Naive thymus-derived CD8-positive, alpha-beta T cell (primary cell): ENCODE measurements around the gene ARIH2. TPM values are rescaled to one million over a fixed set of nuclear protein-coding genes. Genes with fewer than 3 reads are reported as not detected.

Experiments
- ATAC-seq, 2 donors: fragments of 150-1000 bp; cut with Tn5 transposase in 1 of 2; sonication (Bioruptor Pico), chemical (Tn5 transposase) in 1 of 2; 1 replicate in 1 of 2; 2 replicates in 1 of 2; pipeline ENCODE4 v1.10.0; 2021; ENCODE audit warnings: mild to moderate bottlenecking in 2 of 2, moderate library complexity in 2 of 2
- POLR2A ChIA-PET: fragments of 350-600 bp; sonication (Branson Sonifier 250); formaldehyde crosslinking; loops from one replicate; lab custom pipeline; 2021; ENCODE audit warnings: antibody characterized with exemption; lab: Charles Lee
- DNase-seq, 10 donors: peaks; one replicate each; pipeline versions ENCODE4 v3.0.0 to v3.0.0-alpha.2; 2020 to 2022
- H3K27ac Mint-ChIP-seq, 10 donors: one replicate each; pipeline ENCODE4 v1.8.0; 2020 to 2022; ENCODE audit warnings: mild to moderate bottlenecking in 10 of 10, mixed read lengths in 10 of 10, moderate library complexity in 4 of 10, inconsistent platforms in 1 of 10
- H3K27me3 Mint-ChIP-seq, 5 donors: one replicate each; pipeline ENCODE4 v1.8.0; 2021 to 2022; ENCODE audit warnings: mixed read lengths in 5 of 5
- H3K36me3 Mint-ChIP-seq, 3 donors: one replicate each; pipeline ENCODE4 v1.8.0; 2020 to 2022; ENCODE audit warnings: mixed read lengths in 3 of 3, mild to moderate bottlenecking in 2 of 3, inconsistent platforms in 1 of 3
- H3K4me1 Mint-ChIP-seq, 4 donors: one replicate each; pipeline ENCODE4 v1.8.0; 2021 to 2022; ENCODE audit warnings: mixed read lengths in 4 of 4
- H3K4me3 Mint-ChIP-seq, 10 donors: one replicate each; pipeline ENCODE4 v1.8.0; 2020 to 2022; ENCODE audit warnings: mild to moderate bottlenecking in 10 of 10, mixed read lengths in 10 of 10, moderate library complexity in 6 of 10, inconsistent platforms in 1 of 10
- H3K9me3 Mint-ChIP-seq, 9 donors: one replicate each; pipeline ENCODE4 v1.8.0; 2020 to 2022; ENCODE audit warnings: mixed read lengths in 9 of 9, mild to moderate bottlenecking in 3 of 9, inconsistent platforms in 1 of 9, moderate library complexity in 1 of 9
- microRNA-seq: library from miRNA; unstranded; fragments of <30 nt; microRNA quantifications from one replicate; pipeline ENCODE4 v1.2.0, GENCODE V29; 2022; ENCODE audit warnings: borderline microRNAs expressed
- polyA plus RNA-seq, 3 donors: library from polyadenylated mRNA; unstranded; fragments of 300-500 nt; fragmentation: Illumina TruSeq; gene quantifications; one replicate each; pipeline ENCODE4 v1.2.3, GENCODE V29; 2021
- total RNA-seq, 8 experiments: library from RNA in 2 of 8; stranded (reverse) in 2 of 8; gene quantifications; one replicate each; pipeline ENCODE4 v1.2.3 and lab custom pipeline; 2021 to 2026

Gene ARIH2
- total and polyA plus RNA-seq, 5 experiments from 2014 or later: 92.7 to 167 (median 119) TPM

- H3K36me3 Mint-ChIP-seq: peaks cover 0 to 78% (median 9%) of the 10 kb centered on the region in 3 donors
Observed at GRCh38 chr3:49035281-49035680, 116.6 kb downstream of the ARIH2 start.

More at GRCh38 chr3:49035281-49035680, 116.6 kb downstream of the ARIH2 start:
- DNase-seq (no peak), ATAC-seq (no peak)
- Mint-ChIP-seq H3K4me1 (peaks cover 0 to 11% (median 3%) of the 10 kb centered on the region in 4 donors), H3K9me3 (no peaks in the 10 kb centered on the region), H3K27me3 (no peaks in the 10 kb centered on the region), H3K27ac (peak overlapping the region in 2 of 10 donors; percentile 36 to 61), H3K4me3 (no peak overlapping the region)
- POLR2A ChIA-PET: no interaction called here

Small RNA genes within 50 kb of the gene (microRNA-seq; reads per million reads assigned to microRNA genes)
- gene MIR191 (12,871 reads per million, percentile 95 among the genes with 10 or more reads in this experiment), gene MIR425 (1,275 reads per million, percentile 86 among the genes with 10 or more reads in this experiment)

Other genes starting within 250 kb of the ARIH2 start
- gene NCKIPSD, start 232.9 kb upstream of the ARIH2 start, total RNA-seq: 10 to 100 TPM; 18.1 to 18.7 TPM
- 10 to 100 TPM in 1 of 3 donors, 1 to 10 TPM in 2; 8.1 to 14.2 (median 8.5) TPM for gene NCKIPSD, start 232.9 kb upstream of the ARIH2 start, polyA plus RNA-seq
- gene IP6K2, start 201.6 kb upstream of the ARIH2 start, total RNA-seq: 10 to 100 TPM; 88.1 to 91.5 TPM
- 10 to 100 TPM; 46.4 to 58.8 (median 51.4) TPM for gene IP6K2, start 201.6 kb upstream of the ARIH2 start, polyA plus RNA-seq
- 10 to 100 TPM; 37.3 to 40.5 TPM for gene PRKAR2A, start 71.0 kb upstream of the ARIH2 start, total RNA-seq
- gene PRKAR2A, start 71.0 kb upstream of the ARIH2 start, polyA plus RNA-seq: 10 to 100 TPM; 10.3 to 14.0 (median 11.0) TPM
- gene SLC25A20, start 20.0 kb upstream of the ARIH2 start, total RNA-seq: 10 to 100 TPM; 10.5 to 12.5 TPM
- gene SLC25A20, start 20.0 kb upstream of the ARIH2 start, polyA plus RNA-seq: 10 to 100 TPM; 13.7 to 44.6 (median 19.4) TPM
- gene P4HTM, start 71.4 kb downstream of the ARIH2 start, total RNA-seq: 10 to 100 TPM; 57.0 to 62.5 TPM
- 10 to 100 TPM; 20.3 to 23.3 (median 22.9) TPM for gene P4HTM, start 71.4 kb downstream of the ARIH2 start, polyA plus RNA-seq
- gene WDR6, start 88.5 kb downstream of the ARIH2 start, total RNA-seq: 100 to 1,000 TPM; 332 to 351 TPM
- gene WDR6, start 88.5 kb downstream of the ARIH2 start, polyA plus RNA-seq: 100 to 1,000 TPM in 2 of 3 donors, 10 to 100 TPM in 1; 96.3 to 126 (median 111) TPM
- 10 to 100 TPM; 23.9 to 24.2 TPM for gene DALRD3, start 99.7 kb downstream of the ARIH2 start, total RNA-seq
- gene DALRD3, start 99.7 kb downstream of the ARIH2 start, polyA plus RNA-seq: 10 to 100 TPM; 20.8 to 21.9 (median 21.8) TPM
- gene NDUFAF3, start 103.3 kb downstream of the ARIH2 start, total RNA-seq: 10 to 100 TPM; 87.1 to 89.2 TPM
- gene NDUFAF3, start 103.3 kb downstream of the ARIH2 start, polyA plus RNA-seq: 100 to 1,000 TPM; 140 to 226 (median 202) TPM
- 100 to 1,000 TPM; 121 to 129 TPM for gene IMPDH2, start 110.6 kb downstream of the ARIH2 start, total RNA-seq
- 100 to 1,000 TPM in 2 of 3 donors, 10 to 100 TPM in 1; 97.3 to 121 (median 118) TPM for gene IMPDH2, start 110.6 kb downstream of the ARIH2 start, polyA plus RNA-seq
- gene QRICH1, start 175.2 kb downstream of the ARIH2 start, total RNA-seq: 100 to 1,000 TPM; 194 to 196 TPM
- gene QRICH1, start 175.2 kb downstream of the ARIH2 start, polyA plus RNA-seq: 10 to 100 TPM; 13.6 to 23.6 (median 21.1) TPM
- gene QARS1, start 185.9 kb downstream of the ARIH2 start, total RNA-seq: 100 to 1,000 TPM; 230 to 246 TPM
- 100 to 1,000 TPM in 1 of 3 donors, 10 to 100 TPM in 2; 89.1 to 125 (median 94.8) TPM for gene QARS1, start 185.9 kb downstream of the ARIH2 start, polyA plus RNA-seq
- gene USP19, start 202.0 kb downstream of the ARIH2 start, total RNA-seq: 100 to 1,000 TPM in 1 of 2 experiments, 10 to 100 TPM in 1; 99.9 to 108 TPM
- 10 to 100 TPM; 19.5 to 42.2 (median 29.2) TPM for gene USP19, start 202.0 kb downstream of the ARIH2 start, polyA plus RNA-seq
- gene LAMB2, start 214.2 kb downstream of the ARIH2 start, total RNA-seq: 1 to 10 TPM; 1.0 to 1.2 TPM
- not detected for gene LAMB2, start 214.2 kb downstream of the ARIH2 start, polyA plus RNA-seq
- gene CCDC71, start 247.5 kb downstream of the ARIH2 start, total RNA-seq: 10 to 100 TPM; 44.0 to 44.7 TPM
- gene CCDC71, start 247.5 kb downstream of the ARIH2 start, polyA plus RNA-seq: 1 to 10 TPM; 1.6 to 2.0 (median 1.8) TPM